ENCODE results near the gene MROH7.
A peak's percentile ranks its signal among the peaks of the same experiment; 100 is the strongest.

MROH7 gene

DNA sequence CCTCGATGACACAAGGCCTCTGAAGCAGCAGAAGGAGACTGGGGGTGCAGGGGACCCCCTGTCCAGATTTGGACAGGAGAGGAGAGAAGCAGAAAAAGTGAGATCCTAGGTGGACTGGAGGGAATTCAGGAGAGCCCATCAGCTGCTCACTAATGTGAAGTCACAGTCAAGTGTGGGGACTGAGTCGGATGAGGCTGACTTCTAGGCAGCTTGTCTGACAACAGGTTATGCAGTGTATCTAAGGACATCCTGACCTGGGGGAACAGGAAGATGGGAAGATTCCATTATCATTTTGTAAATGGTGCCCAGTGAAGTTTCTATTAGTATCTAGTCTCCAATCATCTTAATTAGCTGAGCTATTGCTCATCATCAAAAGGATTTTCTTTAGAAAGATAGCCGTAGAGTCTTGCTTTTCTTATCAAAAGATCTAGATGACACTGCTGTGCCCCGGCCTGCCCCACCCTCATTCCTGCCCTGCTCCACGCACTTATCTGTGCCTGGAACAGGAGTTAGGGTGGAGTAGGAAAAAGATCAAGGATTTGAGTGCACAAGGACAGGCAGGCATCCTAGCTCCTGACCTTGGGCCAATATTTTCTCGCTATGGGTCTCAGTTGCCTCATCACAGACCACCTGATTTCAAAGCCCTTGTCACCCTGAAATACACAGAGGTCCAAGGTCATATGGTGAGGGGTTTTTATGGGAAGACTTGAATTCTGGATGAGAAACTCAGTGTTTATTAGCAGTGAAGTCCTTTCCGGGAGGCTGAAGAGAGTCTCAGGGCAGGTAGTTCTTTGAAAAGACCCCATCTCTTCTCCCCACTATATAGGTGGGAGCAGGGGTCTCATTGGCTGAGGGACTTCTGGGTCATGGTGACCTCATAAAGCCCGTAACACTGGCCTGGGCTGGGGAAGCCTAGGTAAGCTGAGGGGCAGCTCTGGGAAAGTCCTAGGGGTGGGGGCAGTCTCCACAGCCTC lies at the start of gene MROH7:
Gene MROH7 (plus strand): TSS at position 924 of the 974 bp plus-strand sequence. CDS start 11,141 bp downstream, outside the sequence.
- no peak for DNase-seq (ENCODE audit: low spot score)

GRCh38 chr1:54593571-54594160 lies 47.9 kb upstream of the MROH7 start:
- peak; percentile 88 for DNase-seq (ENCODE audit: low spot score)

GRCh38 chr1:54594463-54594862 lies 47.1 kb upstream of the MROH7 start:
- DNase-seq (ENCODE audit: low spot score), result no peak

GRCh38 chr1:54595956-54596498 lies 45.6 kb upstream of the MROH7 start:
- no peak for DNase-seq (ENCODE audit: low spot score)

DNA sequence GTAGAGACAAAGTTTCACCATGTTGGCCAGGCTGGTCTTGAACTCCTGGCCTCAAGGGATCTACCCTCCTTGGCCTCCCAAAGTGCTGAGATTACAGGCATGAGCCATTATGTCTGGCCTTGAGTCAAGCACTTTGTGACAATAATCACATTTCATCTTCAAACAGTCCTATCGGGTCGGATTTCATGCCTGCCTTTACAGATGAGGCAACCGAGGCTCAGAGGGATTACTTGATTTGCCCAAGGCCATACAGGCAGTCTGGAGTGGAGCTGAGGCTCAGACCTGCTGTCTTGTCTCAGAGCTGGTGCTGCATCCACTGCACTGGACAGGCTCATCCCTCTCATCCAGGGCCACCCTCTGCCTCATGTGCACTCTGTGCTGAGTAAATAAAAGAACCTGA lies 44.8 kb upstream of the MROH7 start:
- no peak for DNase-seq (ENCODE audit: low spot score)

GRCh38 chr1:54597455-54598030 lies 44.0 kb upstream of the MROH7 start:
- no peak for DNase-seq (ENCODE audit: low spot score)

DNA sequence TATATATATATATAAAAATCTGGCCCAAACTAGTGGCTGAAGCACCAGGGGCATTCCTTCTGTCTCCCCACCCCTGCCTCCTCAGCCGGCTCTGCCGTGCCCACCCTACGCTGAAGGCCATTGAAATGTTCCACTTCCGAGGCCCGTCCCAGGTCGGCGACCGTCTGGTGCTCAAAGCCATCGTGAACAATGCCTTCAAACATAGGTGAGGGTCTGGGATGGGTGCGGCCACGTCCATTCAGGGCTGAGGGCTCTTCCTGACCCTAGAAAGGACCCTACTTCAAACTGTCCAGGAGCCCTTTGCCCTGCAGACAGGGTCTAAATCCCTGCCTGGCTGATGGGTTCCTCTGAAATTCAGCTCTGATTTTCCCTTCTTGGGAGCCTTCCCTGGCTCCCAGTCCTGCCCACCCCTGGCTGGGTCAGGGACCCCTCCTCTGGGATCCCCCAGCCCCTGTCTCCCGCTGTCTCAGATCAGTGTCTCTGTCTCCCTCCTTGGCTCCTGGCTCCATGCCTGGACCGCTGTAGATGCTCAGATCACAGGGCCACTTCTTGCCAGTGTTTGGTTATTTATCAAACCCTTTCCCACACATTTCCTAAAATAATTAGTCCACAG lies 42.3 kb upstream of the MROH7 start:
- no peak for DNase-seq (ENCODE audit: low spot score)

DNA sequence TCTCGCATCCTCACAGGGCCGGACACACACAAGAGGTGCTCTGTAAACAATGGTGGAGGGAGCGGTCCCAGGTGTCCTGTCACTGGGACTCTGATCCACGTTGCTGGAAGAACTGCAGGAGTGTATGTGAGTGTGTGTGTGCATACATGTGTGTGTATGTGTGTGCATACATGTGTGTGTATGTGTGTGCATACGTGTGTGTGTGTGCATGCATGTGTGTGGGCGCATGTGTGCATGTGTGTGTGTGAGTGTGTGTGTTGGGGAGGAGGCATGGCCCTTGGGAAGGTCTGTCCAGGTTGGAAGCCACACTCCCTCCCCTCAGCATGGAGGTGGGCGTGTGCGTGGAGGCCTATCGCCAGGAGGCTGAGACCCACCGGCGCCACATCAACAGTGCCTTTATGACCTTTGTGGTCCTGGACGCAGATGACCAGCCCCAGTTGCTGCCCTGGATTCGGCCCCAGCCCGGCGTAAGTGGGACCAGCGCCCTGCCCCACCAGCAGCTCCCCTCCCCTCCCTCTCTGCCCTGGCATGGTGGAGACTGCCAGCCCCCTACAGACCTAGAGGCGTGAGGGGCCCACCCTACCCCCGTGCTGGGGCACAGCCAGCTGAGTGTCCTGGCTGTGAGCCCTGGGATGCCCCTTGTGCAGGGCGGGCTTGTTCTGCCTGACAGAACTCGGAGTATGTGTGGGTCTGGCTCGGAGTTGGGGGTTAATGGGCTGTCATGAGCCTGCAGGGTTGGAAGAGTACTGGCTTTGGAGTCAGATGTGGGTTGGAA lies 40.5 kb upstream of the MROH7 start:
- peak; percentile 42 for DNase-seq (ENCODE audit: low spot score)

DNA sequence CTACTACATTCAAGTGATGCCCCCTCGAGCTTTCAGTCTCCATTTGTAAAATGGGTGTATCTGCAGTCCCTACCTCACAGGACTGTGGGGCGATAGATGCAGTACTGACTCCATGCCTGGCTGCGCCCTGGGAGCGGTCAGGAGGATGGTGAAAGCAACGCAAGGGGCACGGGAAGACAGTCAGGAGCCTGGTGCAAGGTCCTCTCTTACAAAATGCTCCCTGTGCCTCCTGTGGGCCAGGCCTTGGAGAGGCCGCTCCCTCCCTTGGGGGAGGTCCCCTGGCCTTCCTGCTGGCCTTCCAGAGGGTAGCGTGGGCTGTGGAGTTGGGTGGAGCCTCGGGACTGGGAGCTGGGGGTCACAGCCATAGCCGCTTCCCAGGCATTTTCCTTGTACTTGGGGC lies 39.9 kb upstream of the MROH7 start:
- no peak for DNase-seq (ENCODE audit: low spot score)

- no peak for DNase-seq (ENCODE audit: low spot score)
Measured at GRCh38 chr1:54602554-54602953, 39.0 kb upstream of the MROH7 start.

DNA sequence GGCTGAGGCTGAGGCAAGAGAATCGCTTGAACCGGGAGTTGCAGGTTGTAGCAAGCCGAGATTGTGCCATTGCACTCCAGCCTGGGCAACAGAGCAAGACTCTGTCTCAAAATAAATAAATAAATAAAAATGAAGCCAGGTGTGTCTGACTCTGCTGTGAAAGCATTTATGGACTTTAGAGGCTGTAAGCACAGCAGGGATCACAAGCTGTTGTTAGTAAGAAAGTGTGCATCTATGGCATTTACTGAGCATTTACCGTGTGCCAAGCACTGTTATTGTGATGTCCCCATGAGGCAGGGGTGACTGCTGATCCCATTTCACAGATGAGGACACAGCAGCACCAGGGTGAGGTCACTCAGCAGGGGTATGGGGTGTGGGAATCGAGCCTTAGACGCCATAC lies 38.3 kb upstream of the MROH7 start:
- no peak for DNase-seq (ENCODE audit: low spot score)

GRCh38 chr1:54604051-54604450 lies 37.5 kb upstream of the MROH7 start:
- DNase-seq (ENCODE audit: low spot score), result no peak

DNA sequence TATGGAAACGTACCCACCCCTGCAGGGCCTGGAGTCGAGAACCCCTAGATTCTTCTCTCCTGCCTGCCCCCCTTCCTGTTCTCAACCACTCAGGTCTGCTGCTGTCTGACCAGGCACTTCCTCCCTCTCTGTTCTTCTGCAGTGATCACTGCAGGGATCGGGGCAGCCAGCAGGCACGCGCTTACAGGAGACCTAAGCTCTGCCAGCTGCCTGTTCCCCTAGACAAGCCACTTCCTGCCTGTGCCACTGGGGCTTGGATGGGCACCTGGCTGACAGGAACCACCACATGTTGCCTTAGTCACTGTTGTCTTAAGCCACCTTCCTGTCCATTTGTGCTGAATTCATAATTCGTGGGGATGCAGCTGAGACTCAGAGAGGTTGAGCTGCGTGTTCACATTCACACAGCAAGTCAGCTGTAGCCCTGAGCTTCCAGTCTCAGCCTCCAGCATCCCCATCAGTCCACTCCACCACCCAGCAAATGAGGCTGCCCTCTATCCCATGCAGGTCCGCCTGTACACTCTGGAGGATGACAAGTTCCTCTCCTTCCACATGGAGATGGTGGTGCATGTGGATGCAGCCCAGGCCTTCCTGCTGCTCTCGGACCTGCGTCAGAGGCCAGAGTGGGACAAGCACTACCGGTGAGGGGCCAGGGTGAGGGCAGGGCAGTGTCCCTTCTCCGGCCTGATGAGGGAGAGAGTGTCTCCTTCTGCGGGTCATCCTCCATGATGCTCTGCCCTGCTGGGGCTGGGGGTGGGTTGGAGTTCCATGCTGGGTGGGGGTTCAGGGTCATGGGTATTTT lies 36.8 kb upstream of the MROH7 start:
- peak; percentile 52 for DNase-seq (ENCODE audit: low spot score)

DNA sequence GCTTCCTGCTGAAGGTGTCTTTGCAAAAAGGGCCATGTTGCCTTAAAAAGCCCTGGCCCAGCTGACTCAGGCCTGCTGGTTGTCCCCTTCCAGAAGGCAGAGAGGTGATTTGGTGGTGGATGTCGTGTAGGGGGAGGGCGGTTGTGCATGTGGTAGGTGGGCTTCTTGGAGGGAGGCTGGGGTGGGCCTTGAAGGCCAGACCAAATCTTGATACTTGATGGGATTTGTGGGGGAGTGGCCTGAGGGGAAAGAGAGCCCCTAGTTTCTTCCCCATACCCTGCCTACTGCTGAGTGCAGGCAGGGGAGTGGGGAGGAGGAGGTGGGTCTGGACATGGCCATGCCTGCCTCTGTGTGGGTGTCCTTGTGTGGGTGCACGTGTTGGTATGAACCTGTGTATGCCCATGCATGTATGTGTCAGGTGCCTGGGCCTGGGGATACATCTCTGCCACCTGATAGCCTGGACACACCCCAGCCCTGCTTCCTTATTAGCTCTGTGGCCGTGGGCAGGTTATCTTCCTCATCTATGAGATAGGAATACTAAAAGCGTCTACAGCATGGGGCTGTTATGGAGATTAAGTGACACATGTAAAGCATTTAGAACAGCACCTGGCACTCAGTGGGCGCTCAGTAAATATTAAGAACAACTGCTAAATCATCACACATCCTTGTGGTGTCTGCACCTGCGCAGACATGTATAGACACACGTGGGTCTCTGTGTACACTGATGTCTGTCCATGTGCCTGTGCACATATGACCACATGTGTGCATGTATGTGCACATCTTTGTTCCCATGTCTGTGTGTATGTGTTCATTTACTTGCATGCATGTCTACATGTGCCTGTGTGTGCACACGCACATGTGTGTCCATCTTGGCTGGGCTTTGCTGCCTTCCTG lies 35.2 kb upstream of the MROH7 start:
- DNase-seq (ENCODE audit: low spot score), result no peak

DNA sequence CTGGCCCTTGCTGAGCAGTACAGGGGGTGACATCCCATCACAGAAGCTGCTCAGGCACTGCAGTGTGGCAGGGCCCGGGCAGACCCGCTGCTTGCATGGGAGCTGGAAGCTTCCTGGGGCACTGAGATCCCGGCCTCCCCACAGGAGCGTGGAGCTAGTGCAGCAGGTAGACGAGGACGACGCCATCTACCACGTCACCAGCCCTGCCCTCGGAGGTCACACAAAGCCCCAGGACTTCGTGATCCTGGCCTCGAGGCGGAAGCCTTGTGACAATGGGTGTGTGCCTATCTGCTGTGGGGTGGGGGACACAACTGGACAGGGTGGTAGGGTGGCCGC lies 34.6 kb upstream of the MROH7 start:
- no peak for DNase-seq (ENCODE audit: low spot score)

- no peak for DNase-seq (ENCODE audit: low spot score)
Measured at GRCh38 chr1:54607821-54608565, 33.6 kb upstream of the MROH7 start.

DNA sequence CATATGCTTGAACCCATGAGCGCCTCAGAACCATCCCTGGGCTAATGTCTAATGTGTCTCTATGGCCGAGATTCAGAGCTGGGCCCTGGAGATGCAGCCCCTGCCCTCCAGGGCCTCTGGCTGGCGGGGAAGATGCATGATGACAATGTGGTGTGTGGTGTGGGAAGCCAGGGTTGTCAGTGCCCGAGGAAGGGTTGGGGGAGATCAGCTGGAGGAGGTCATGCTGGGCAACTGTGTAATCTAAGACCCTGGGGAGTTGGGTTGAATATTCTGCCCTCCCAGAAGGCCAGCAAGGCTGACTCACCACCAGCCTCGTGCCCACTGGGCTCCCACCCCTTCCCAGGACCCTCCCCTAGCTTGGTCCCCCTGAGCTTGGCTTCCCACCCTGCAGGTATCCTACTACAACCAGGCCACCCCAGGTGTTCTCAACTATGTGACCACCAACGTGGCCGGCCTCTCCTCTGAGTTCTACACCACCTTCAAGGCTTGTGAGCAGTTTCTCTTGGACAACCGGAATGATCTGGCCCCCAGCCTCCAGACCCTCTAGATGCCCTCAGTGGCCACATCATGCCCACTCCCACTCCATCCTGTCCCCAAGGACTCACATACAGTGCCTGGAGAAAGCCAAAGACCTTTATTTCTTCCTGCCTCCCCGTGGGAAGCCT lies 32.9 kb upstream of the MROH7 start:
- no peak for DNase-seq (ENCODE audit: low spot score)

- DNase-seq (ENCODE audit: low spot score), result no peak
Measured at GRCh38 chr1:54609301-54609921, 32.2 kb upstream of the MROH7 start.
